G401 (cell line): ENCODE results near the gene OR4C12. TPM values are rescaled to one million over a fixed set of nuclear protein-coding genes. Genes with fewer than 3 reads are reported as not detected.
"Not testable (repeated sequence)": the region's sequence is repeated elsewhere in the genome, so short reads cannot be mapped to it uniquely, and the experiment has no call there.

Source experiments
- DNase-seq: peaks from one replicate; pipeline ENCODE4 v3.0.0-alpha.2; 2015; ENCODE audit warnings: low spot score
- in situ Hi-C: cut with HindIII; loops from 2 replicates; pipeline ENCODE4 v1.10.0; 2016; ENCODE audit warnings: low sequenced_read_pairs, mixed read lengths
- total RNA-seq: library from RNA; depleted of rRNA; stranded (reverse); fragments of >200 nt; shearing (Covaris generic); gene quantifications from 2 replicates; pipeline ENCODE4 v1.2.3, GENCODE V29; 2014; rRNA removed

The OR4C12 gene
- not detected in 2 replicates for total RNA-seq

GRCh38 chr11:49982435-49982834, at the start of gene OR4C12:
TSS of gene OR4C12 (minus strand) at chr11:49982535. CDS start at chr11:49982501, 34 bp downstream.
- DNase-seq, in situ Hi-C loops: not testable (repeated sequence)

GRCh38 chr11:50030193-50030592, 47.9 kb upstream of the OR4C12 start:
- in situ Hi-C loops: loop anchor here (25.0 kb wide), 1 partner anchor 1668 kb away; the partner anchor contains the start of gene OR4C5
- no peak for DNase-seq

- DNase-seq: peak; percentile 26
- in situ Hi-C loops: no loop called here
These were observed 13.2 kb upstream of the OR4C12 start for GRCh38 chr11:49995565-49995964.

- in situ Hi-C loops, DNase-seq: not testable (repeated sequence)
These were observed 8.9 kb downstream of the OR4C12 start for GRCh38 chr11:49973439-49973838.

- in situ Hi-C loops: no loop called here
- no peak for DNase-seq
These were observed 30.2 kb downstream of the OR4C12 start, which contains the start of gene OR4C13 for GRCh38 chr11:49952091-49952490. TSS of gene OR4C13 (plus strand) at chr11:49952391. CDS start at chr11:49952423, 32 bp downstream.

GRCh38 chr11:49948701-49949100, 33.6 kb downstream of the OR4C12 start:
- in situ Hi-C loops: not testable (repeated sequence)

More at GRCh38 chr11:49948701-49949100, 33.6 kb downstream of the OR4C12 start:
- DNase-seq: not testable (repeated sequence)

Other genes starting within 250 kb of the OR4C12 start
- not detected in 2 replicates for gene OR4C13, start 30.1 kb downstream of the OR4C12 start, total RNA-seq
- gene OR4C45, start 50.3 kb upstream of the OR4C12 start, total RNA-seq: not detected in 2 replicates